ENCODE results near the gene EEIG1. TPM values are rescaled to one million over a fixed set of nuclear protein-coding genes. Genes with fewer than 3 reads are reported as not detected.

Gene EEIG1
- total RNA-seq, 1 experiment from 2014 or later: 4.8 TPM

DNA sequence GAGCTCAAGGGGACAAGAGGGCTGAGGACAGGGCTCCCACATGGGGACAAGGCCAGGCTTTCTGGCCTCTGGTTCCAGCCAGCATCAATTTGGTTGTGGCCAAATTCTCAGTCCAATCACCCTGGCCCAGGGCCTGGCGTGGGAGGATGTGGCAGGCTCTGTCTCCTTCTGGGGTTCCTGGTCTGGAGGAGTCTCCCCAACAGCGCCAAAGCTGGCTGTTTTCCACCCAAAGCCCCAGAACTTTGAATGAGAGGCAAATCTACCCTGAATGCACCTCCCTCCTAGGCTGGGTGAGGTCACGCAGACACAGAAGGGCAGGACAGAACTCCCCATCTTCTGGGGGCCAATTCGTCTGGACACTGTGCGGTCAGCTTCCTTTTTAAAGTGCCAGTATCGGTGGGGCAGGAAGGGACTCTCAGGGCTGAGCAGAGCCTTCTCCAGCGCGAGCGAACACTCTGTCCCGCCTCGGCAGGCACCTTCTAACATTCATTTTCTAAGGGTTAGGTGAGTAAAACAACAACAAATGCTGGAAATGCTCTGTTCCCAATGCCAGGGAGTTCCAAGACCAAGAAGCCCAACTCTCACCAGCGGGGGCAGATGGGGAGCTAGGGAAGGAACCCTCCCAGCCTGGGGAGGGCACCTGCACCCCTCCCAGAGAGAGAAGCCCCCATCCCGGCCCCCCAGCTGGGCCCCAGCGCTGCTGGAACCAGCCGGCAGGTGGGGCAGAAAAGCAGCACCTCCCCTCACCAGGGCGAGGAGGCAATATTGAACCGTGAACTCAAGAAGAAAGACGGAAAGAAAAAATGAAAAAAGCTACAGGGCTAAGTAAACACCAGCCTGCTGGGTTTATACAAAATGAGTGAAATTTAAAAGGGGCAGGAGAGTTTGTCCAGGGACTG lies 39.5 kb downstream of the EEIG1 start:
- no peak for DNase-seq (ENCODE audit: low read depth)

GRCh38 chr9:127940593-127940992 lies 40.2 kb downstream of the EEIG1 start:
- no peak for DNase-seq (ENCODE audit: low read depth)

- no peak for DNase-seq (ENCODE audit: low read depth)
Measured at GRCh38 chr9:127938298-127938690, 42.5 kb downstream of the EEIG1 start.

- peak; percentile 75 for DNase-seq (ENCODE audit: low read depth)
Measured at GRCh38 chr9:127937388-127938297, 43.1 kb downstream of the EEIG1 start, which contains the start of gene DPM2. Gene DPM2 (minus strand): TSS chr9:127937854. CDS start chr9:127937820, 34 bp downstream.

GRCh38 chr9:127937056-127937387 lies 43.8 kb downstream of the EEIG1 start:
- no peak for DNase-seq (ENCODE audit: low read depth)

- DNase-seq (ENCODE audit: low read depth): no peak
Measured at GRCh38 chr9:127936347-127936852, 44.4 kb downstream of the EEIG1 start.

DNA sequence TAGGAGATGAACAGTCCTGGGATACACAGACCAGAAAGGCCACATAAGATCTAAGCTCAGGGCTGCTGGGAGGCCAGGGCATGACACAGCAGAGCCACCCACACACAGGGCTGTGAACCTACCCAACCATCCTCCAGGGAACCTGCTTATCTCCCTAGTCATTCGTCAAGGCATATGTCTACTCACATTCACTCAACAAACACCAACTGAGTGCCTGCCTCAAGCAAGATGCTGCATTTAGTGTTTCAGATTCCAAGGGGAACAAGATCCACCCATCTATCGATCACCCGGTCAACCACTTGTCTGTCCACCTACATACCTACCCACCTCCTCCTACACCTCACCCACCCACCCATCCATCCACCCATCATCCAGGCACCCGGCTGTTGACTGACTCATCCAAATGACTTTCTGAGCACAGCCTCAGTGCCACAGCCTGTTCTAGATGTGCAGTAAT lies 45.0 kb downstream of the EEIG1 start:
- DNase-seq (ENCODE audit: low read depth): no peak

DNA sequence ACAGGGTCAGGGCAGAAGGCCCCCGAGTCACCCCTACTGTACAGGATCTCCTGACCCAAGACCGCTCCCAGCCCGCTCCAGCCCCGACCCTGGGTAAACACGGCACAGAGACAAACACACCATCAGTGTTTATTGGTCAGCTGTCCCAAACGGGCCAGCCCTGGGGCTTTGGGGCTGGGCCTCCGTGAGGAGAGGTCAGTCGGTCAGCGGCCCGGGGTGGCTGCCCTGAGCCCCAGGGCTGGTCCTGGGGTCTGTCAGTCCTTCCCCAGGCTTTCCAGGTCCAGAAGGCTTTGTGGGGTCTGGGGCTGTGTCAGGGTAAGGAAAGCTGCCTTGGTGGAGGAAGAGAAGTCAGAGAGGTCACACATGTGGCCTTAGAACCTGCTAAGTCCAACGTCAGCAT lies 45.8 kb downstream of the EEIG1 start:
- DNase-seq (ENCODE audit: low read depth): no peak

DNA sequence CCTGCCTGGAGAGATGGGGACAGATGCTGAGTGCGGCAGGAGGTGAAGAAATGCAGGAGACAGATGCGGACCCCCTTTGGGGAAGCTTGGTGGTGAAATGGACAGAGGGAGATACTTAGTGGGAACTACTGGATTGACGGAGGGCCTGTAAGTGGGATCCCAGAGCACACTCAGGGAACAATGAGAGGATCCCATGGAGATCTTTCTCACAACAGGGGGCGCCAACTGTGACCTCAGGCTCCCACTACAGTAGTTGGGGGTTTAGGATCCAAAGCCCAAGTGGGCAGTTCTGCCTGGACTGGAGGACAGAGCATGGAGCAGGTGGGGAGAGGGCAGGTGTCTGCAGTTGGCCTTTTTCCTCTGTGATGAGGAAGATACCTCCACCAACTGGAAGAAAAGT lies 46.5 kb downstream of the EEIG1 start:
- no peak for DNase-seq (ENCODE audit: low read depth)

GRCh38 chr9:127931092-127931881 lies 49.5 kb downstream of the EEIG1 start:
- DNase-seq (ENCODE audit: low read depth): peak; percentile 73

Other genes starting within 250 kb of the EEIG1 start
- 10.4 and 10.5 TPM in 2 replicates for gene TOR2A, start 245.7 kb downstream of the EEIG1 start, total RNA-seq (2014; rRNA removed)
- gene SH2D3C, start 202.3 kb downstream of the EEIG1 start, total RNA-seq (2014; rRNA removed): not detected in 2 replicates
- 36.6 and 37.0 TPM in 2 replicates for gene CDK9, start 195.0 kb downstream of the EEIG1 start, total RNA-seq (2014; rRNA removed)
- 94.1 and 104 TPM in 2 replicates for gene FPGS, start 178.1 kb downstream of the EEIG1 start, total RNA-seq (2014; rRNA removed)
- 47.5 and 48.3 TPM in 2 replicates for gene ENG, start 126.3 kb downstream of the EEIG1 start, total RNA-seq (2014; rRNA removed)
- 75.1 and 85.0 TPM in 2 replicates for gene AK1, start 103.3 kb downstream of the EEIG1 start, total RNA-seq (2014; rRNA removed)
- 105 and 110 TPM in 2 replicates for gene ST6GALNAC6, start 81.4 kb downstream of the EEIG1 start, total RNA-seq (2014; rRNA removed)
- 41.6 and 50.9 TPM in 2 replicates for gene ST6GALNAC4, start 63.9 kb downstream of the EEIG1 start, total RNA-seq (2014; rRNA removed)
- 2.0 and 2.6 TPM in 2 replicates for gene PIP5KL1, start 50.2 kb downstream of the EEIG1 start, total RNA-seq (2014; rRNA removed)
- 29.0 and 29.5 TPM in 2 replicates for gene DPM2, start 43.1 kb downstream of the EEIG1 start, total RNA-seq (2014; rRNA removed)
- gene NAIF1, start 86.3 kb upstream of the EEIG1 start, total RNA-seq (2014; rRNA removed): 13.5 and 14.0 TPM in 2 replicates
- 24.9 and 25.2 TPM in 2 replicates for gene SLC25A25, start 87.2 kb upstream of the EEIG1 start, total RNA-seq (2014; rRNA removed)
- gene PTGES2, start 146.7 kb upstream of the EEIG1 start, total RNA-seq (2014; rRNA removed): 60.7 and 62.8 TPM in 2 replicates
- not detected in 2 replicates for gene LCN2, start 168.5 kb upstream of the EEIG1 start, total RNA-seq (2014; rRNA removed)
- 180 and 197 TPM in 2 replicates for gene BBLN, start 179.3 kb upstream of the EEIG1 start, total RNA-seq (2014; rRNA removed)
- gene CIZ1, start 210.6 kb upstream of the EEIG1 start, total RNA-seq (2014; rRNA removed): 43.8 and 57.0 TPM in 2 replicates
- gene DNM1, start 222.4 kb upstream of the EEIG1 start, total RNA-seq (2014; rRNA removed): 0.17 TPM in 1 of 2 replicates, not detected in the other